ENCODE measurements around the gene SPG21.
A peak's percentile ranks its signal among the peaks of the same experiment; 100 is the strongest.
"Not testable (repeated sequence)": the region's sequence is repeated elsewhere in the genome, so short reads cannot be mapped to it uniquely, and the experiment has no call there.

SPG21 gene

GRCh38 chr15:64989416-64990167, at the start of gene SPG21:
Gene SPG21, minus strand, starts transcription at chr15:64989914. Its CDS starts 6,345 bp downstream, at chr15:64983569.
- DNase-seq (ENCODE audit: low read depth): peak; percentile 81

- DNase-seq (ENCODE audit: low read depth): no peak
Measured at GRCh38 chr15:65038836-65039235, 49.1 kb upstream of the SPG21 start.

GRCh38 chr15:65038428-65038827, 48.7 kb upstream of the SPG21 start:
- DNase-seq (ENCODE audit: low read depth): no peak

- no peak for DNase-seq (ENCODE audit: low read depth)
Measured at GRCh38 chr15:65037309-65037708, 47.6 kb upstream of the SPG21 start.

- DNase-seq (ENCODE audit: low read depth): no peak
Measured at GRCh38 chr15:65034719-65035118, 45.0 kb upstream of the SPG21 start.

- DNase-seq (ENCODE audit: low read depth): no peak
Measured at GRCh38 chr15:65033659-65034269, 44.0 kb upstream of the SPG21 start.

GRCh38 chr15:65032801-65033537, 43.3 kb upstream of the SPG21 start:
- peak; percentile 24 for DNase-seq (ENCODE audit: low read depth)

- no peak for DNase-seq (ENCODE audit: low read depth)
Measured at GRCh38 chr15:65029736-65030208, 40.1 kb upstream of the SPG21 start.

- peak; percentile 45 for DNase-seq (ENCODE audit: low read depth)
Measured at GRCh38 chr15:65028921-65029735, 39.4 kb upstream of the SPG21 start, which contains the start of gene MTFMT. Gene MTFMT, minus strand, starts transcription at chr15:65029639. Its CDS starts 26 bp downstream, at chr15:65029613.

- DNase-seq (ENCODE audit: low read depth): no peak
Measured at GRCh38 chr15:65028338-65028737, 38.6 kb upstream of the SPG21 start.

- no peak for DNase-seq (ENCODE audit: low read depth)
Measured at GRCh38 chr15:65027593-65027992, 37.9 kb upstream of the SPG21 start.

- DNase-seq (ENCODE audit: low read depth): no peak
Measured at GRCh38 chr15:65026756-65027155, 37.0 kb upstream of the SPG21 start.

GRCh38 chr15:65021488-65021887, 31.8 kb upstream of the SPG21 start:
- no peak for DNase-seq (ENCODE audit: low read depth)

GRCh38 chr15:65020419-65020818, 30.7 kb upstream of the SPG21 start:
- DNase-seq (ENCODE audit: low read depth): no peak

- DNase-seq (ENCODE audit: low read depth): not testable (repeated sequence)
Measured at GRCh38 chr15:65011198-65011597, 21.5 kb upstream of the SPG21 start.

- DNase-seq (ENCODE audit: low read depth): no peak
Measured at GRCh38 chr15:65008983-65009382, 19.3 kb upstream of the SPG21 start.

- DNase-seq (ENCODE audit: low read depth): no peak
Measured at GRCh38 chr15:65006876-65007275, 17.2 kb upstream of the SPG21 start.

GRCh38 chr15:65004993-65005392, 15.3 kb upstream of the SPG21 start:
- no peak for DNase-seq (ENCODE audit: low read depth)

GRCh38 chr15:64997745-64998375, 8.1 kb upstream of the SPG21 start:
- peak; percentile 36 for DNase-seq (ENCODE audit: low read depth)

GRCh38 chr15:64997066-64997465, 7.4 kb upstream of the SPG21 start:
- no peak for DNase-seq (ENCODE audit: low read depth)

GRCh38 chr15:64993290-64993689, 3.6 kb upstream of the SPG21 start:
- no peak for DNase-seq (ENCODE audit: low read depth)

All from GM04504 (cell line).